Esophagus muscularis mucosa (tissue), 3 donors: ENCODE measurements around the gene RNU6-9.

Experiments used
- POLR2A ChIP-seq: fragments of 450-650 bp; IDR thresholded peaks from one replicate; pipeline ENCODE4 v1.6.1; 2017; ENCODE audit warnings: antibody characterized with exemption, moderate library complexity, mild to moderate bottlenecking, low read depth
- POLR2AphosphoS5 ChIP-seq, 2 donors: sonication (generic); formaldehyde crosslinking; IDR thresholded peaks; one replicate each; pipeline ENCODE4 v1.6.1; 2017; ENCODE audit warnings: antibody characterized with exemption in 2 of 2
- TF ChIP-seq, protein P1 (sequence below), 3 experiments: fragments of 200-600 bp in 2 of 3; fragments of 450-650 bp in 1 of 3; sonication (generic) in 2 of 3; IDR thresholded peaks; one replicate each; pipeline ENCODE4 v1.5.1; 2017 to 2019; ENCODE audit warnings: antibody characterized with exemption in 3 of 3, mild to moderate bottlenecking in 2 of 3, moderate library complexity in 1 of 3

DNA sequence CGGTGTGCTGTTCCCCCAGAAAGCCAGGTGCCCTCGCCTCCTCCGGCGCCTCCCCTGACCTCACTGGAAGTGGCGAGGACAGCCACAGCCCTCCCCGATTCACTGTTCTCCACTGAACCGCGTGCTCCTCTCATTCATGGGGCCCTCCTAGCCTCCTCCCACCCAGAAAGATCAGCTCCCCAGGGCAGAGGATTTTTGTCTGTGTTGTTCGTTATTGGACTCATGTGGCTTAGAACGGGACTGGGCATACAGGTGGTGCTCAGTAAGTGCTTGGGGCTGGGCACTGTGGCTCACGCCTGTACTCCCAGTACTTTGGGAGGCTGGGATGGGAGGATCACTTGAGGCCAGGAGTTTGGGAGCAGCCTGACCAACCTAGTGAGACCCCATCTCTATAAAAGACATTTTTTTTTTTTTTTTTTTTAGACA is 48.7 kb upstream of the RNU6-9 start:
- TF ChIP-seq POLR2AphosphoS5 (IDR thresholded peaks at IDR 0.05) (no peak), POLR2A (no peak)
- TF ChIP-seq, protein P1, sequence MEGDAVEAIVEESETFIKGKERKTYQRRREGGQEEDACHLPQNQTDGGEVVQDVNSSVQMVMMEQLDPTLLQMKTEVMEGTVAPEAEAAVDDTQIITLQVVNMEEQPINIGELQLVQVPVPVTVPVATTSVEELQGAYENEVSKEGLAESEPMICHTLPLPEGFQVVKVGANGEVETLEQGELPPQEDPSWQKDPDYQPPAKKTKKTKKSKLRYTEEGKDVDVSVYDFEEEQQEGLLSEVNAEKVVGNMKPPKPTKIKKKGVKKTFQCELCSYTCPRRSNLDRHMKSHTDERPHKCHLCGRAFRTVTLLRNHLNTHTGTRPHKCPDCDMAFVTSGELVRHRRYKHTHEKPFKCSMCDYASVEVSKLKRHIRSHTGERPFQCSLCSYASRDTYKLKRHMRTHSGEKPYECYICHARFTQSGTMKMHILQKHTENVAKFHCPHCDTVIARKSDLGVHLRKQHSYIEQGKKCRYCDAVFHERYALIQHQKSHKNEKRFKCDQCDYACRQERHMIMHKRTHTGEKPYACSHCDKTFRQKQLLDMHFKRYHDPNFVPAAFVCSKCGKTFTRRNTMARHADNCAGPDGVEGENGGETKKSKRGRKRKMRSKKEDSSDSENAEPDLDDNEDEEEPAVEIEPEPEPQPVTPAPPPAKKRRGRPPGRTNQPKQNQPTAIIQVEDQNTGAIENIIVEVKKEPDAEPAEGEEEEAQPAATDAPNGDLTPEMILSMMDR (IDR thresholded peaks at IDR 0.05): no peak
